HEK293 (cell line): ENCODE data around the gene TYMS.
A peak's percentile ranks its signal among the peaks of the same experiment; 100 is the strongest.

Experiments used
- CTCF ChIA-PET: fragments of 350-600 bp; formaldehyde crosslinking; extraction: SDS; loops from one replicate; lab custom pipeline; 2021; ENCODE audit warnings: antibody characterized with exemption; lab: Yijun Ruan, JAX
- POLR2A ChIA-PET: fragments of 300-600 bp; formaldehyde crosslinking; extraction: SDS; loops from one replicate; lab custom pipeline; 2020; ENCODE audit warnings: antibody characterized with exemption, inconsistent platforms; lab: Yijun Ruan, JAX
- H3K27ac ChIP-seq: fragments of 200-500 bp; sonication (Bioruptor generic); 2 replicates; pipeline ENCODE4 v1.5.1; 2014; ENCODE audit warnings: low read depth, low read length, control low read depth, inconsistent platforms; ENCODE audit errors: extremely low read depth
- H3K36me3 ChIP-seq, 2 experiments: fragments of 200-500 bp in 1 of 2; sonication (Bioruptor generic) in 1 of 2; 1 replicate in 1 of 2; 2 replicates in 1 of 2; pipeline ENCODE4 v1.5.1; 2014 to 2017; ENCODE audit warnings: inconsistent platforms in 2 of 2, low read length in 2 of 2; ENCODE audit not compliant: control insufficient read depth in 2 of 2, insufficient read depth in 1 of 2
- H3K4me1 ChIP-seq: fragments of 200-500 bp; sonication (Bioruptor generic); 2 replicates; pipeline ENCODE4 v1.5.1; 2014; ENCODE audit warnings: mild to moderate bottlenecking, low read length, inconsistent platforms; ENCODE audit not compliant: control insufficient read depth, insufficient read depth
- H3K4me3 ChIP-seq: 2 replicates; pipeline ENCODE4 v1.5.1; 2011; ENCODE audit warnings: low read depth, mild to moderate bottlenecking, control low read depth, low read length, moderate library complexity
- H3K9me3 ChIP-seq: fragments of 200-500 bp; sonication (Bioruptor generic); 2 replicates; pipeline ENCODE4 v1.5.1; 2014; ENCODE audit warnings: low read depth, low read length, inconsistent platforms; ENCODE audit not compliant: control insufficient read depth, insufficient read depth
- HOXA7 ChIP-seq: sonication (generic); formaldehyde crosslinking; IDR thresholded peaks from 2 replicates; pipeline ENCODE4 v1.8.1; 2022; ENCODE audit warnings: missing genetic modification reagents, borderline replicate concordance
- OSR2 ChIP-seq: fragments of 450-650 bp; formaldehyde crosslinking; IDR thresholded peaks from 2 replicates; pipeline ENCODE4 v1.5.1; 2016; ENCODE audit warnings: missing biosample characterization, missing genetic modification characterization
- SCRT1 ChIP-seq: fragments of 450-650 bp; formaldehyde crosslinking; IDR thresholded peaks from 2 replicates; pipeline ENCODE4 v1.5.1; 2016; ENCODE audit warnings: missing biosample characterization, missing genetic modification characterization, borderline replicate concordance
- SP3 ChIP-seq: fragments of 450-650 bp; formaldehyde crosslinking; IDR thresholded peaks from 2 replicates; pipeline ENCODE4 v1.5.1; 2016; ENCODE audit warnings: missing biosample characterization, missing genetic modification characterization
- TCF7L2 ChIP-seq: IDR thresholded peaks from 2 replicates; pipeline ENCODE4 v1.6.1; 2011; ENCODE audit warnings: low read depth, mild to moderate bottlenecking, inconsistent platforms, low read length, moderate library complexity, borderline replicate concordance
- ZNF10 ChIP-seq: fragments of 450-650 bp; formaldehyde crosslinking; IDR thresholded peaks from 2 replicates; pipeline ENCODE4 v1.5.1; 2017; ENCODE audit warnings: missing biosample characterization, missing genetic modification characterization
- ZNF121 ChIP-seq: fragments of 450-650 bp; formaldehyde crosslinking; IDR thresholded peaks from 2 replicates; pipeline ENCODE4 v1.5.1; 2016; ENCODE audit warnings: missing biosample characterization, missing genetic modification characterization
- ZNF132 ChIP-seq: fragments of 450-650 bp; formaldehyde crosslinking; IDR thresholded peaks from 2 replicates; pipeline ENCODE4 v1.5.1; 2017; ENCODE audit warnings: missing biosample characterization, missing genetic modification characterization, borderline replicate concordance
- ZNF311 ChIP-seq: fragments of 450-650 bp; formaldehyde crosslinking; IDR thresholded peaks from 2 replicates; pipeline ENCODE4 v1.5.1; 2017; ENCODE audit warnings: missing biosample characterization, missing genetic modification characterization, borderline replicate concordance
- ZNF366 ChIP-seq: fragments of 450-650 bp; formaldehyde crosslinking; conservative IDR thresholded peaks from 2 replicates; pipeline ENCODE4 v1.5.1; 2016; ENCODE audit warnings: missing biosample characterization, missing genetic modification characterization
- ZNF391 ChIP-seq: fragments of 450-650 bp; formaldehyde crosslinking; IDR thresholded peaks from 2 replicates; pipeline ENCODE4 v1.5.1; 2016; ENCODE audit warnings: low read depth, missing biosample characterization, missing genetic modification characterization, borderline replicate concordance
- ZNF521 ChIP-seq: fragments of 450-650 bp; formaldehyde crosslinking; IDR thresholded peaks from 2 replicates; pipeline ENCODE4 v1.5.1; 2017; ENCODE audit warnings: missing biosample characterization, mild to moderate bottlenecking, missing genetic modification characterization
- ZNF529 ChIP-seq: fragments of 450-650 bp; formaldehyde crosslinking; IDR thresholded peaks from 2 replicates; pipeline ENCODE4 v1.5.1; 2017; ENCODE audit warnings: missing genetic modification characterization, missing biosample characterization; ENCODE audit not compliant: insufficient replicate concordance
- ZNF555 ChIP-seq: fragments of 450-650 bp; formaldehyde crosslinking; conservative IDR thresholded peaks from 2 replicates; pipeline ENCODE4 v1.5.1; 2017; ENCODE audit warnings: missing biosample characterization, mild to moderate bottlenecking, missing genetic modification characterization, inconsistent platforms
- ZNF571 ChIP-seq: fragments of 450-650 bp; formaldehyde crosslinking; IDR thresholded peaks from 2 replicates; pipeline ENCODE4 v1.5.0; 2017; ENCODE audit warnings: missing biosample characterization, missing genetic modification characterization
- ZNF621 ChIP-seq: fragments of 450-650 bp; formaldehyde crosslinking; IDR thresholded peaks from 2 replicates; pipeline ENCODE4 v1.5.1; 2017; ENCODE audit warnings: missing biosample characterization, missing genetic modification characterization
- ZNF623 ChIP-seq: fragments of 450-650 bp; formaldehyde crosslinking; IDR thresholded peaks from 2 replicates; pipeline ENCODE4 v1.5.1; 2016; ENCODE audit warnings: missing biosample characterization, missing genetic modification characterization
- ZNF701 ChIP-seq: fragments of 450-650 bp; formaldehyde crosslinking; IDR thresholded peaks from 2 replicates; pipeline ENCODE4 v1.5.1; 2016; ENCODE audit warnings: missing biosample characterization, missing genetic modification characterization
- TF ChIP-seq, protein P1 (sequence below): fragments of 450-650 bp; IDR thresholded peaks from 2 replicates; pipeline ENCODE4 v1.5.1; 2018; ENCODE audit warnings: missing biosample characterization, missing genetic modification characterization
- TF ChIP-seq, protein P2 (sequence below): fragments of 450-650 bp; formaldehyde crosslinking; IDR thresholded peaks from 2 replicates; pipeline ENCODE4 v1.5.1; 2017; ENCODE audit warnings: missing biosample characterization, missing genetic modification characterization
- TF ChIP-seq, protein P3 (sequence below): IDR thresholded peaks from 2 replicates; pipeline ENCODE4 v1.6.1; 2011; ENCODE audit warnings: mild to moderate bottlenecking, low read depth, low read length, borderline replicate concordance
- TF ChIP-seq, protein P4 (sequence below): fragments of 450-650 bp; formaldehyde crosslinking; IDR thresholded peaks from 2 replicates; pipeline ENCODE4 v1.5.1; 2016; ENCODE audit warnings: missing biosample characterization, missing genetic modification characterization

The TYMS gene

DNA sequence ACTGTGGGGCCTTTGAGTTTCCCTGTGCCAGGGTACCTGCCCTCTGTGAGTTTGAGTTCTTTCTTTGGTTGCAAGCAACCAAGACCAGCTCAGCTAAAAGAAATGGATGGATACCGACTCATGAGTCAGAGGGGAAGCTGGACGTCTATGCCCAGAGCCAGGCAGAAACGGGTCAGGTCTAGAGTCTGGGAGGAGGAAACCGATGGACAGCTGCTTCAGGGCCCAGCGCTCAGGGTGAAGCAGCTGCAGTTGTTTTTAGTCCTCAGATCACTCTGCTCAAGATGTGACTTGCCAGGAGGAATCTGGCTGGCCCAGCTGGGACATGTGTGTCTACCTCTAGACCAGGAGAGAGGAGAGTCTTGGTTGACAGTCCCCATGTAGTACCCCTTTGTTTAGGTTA, 10.1 kb upstream of the TYMS start:
- POLR2A ChIA-PET: no interaction called here
- CTCF ChIA-PET: interaction anchor here (6.2 kb wide), 1 partner anchor 23 kb away, joined by 31 read pairs; no protein-coding TSS in a partner anchor
- H3K4me1 ChIP-seq: peaks cover 6% of the 10 kb centered on the region; the same call in 1 of the 2 replicates
- TF ChIP-seq HOXA7 (no peak), ZNF623 (tag by site-specific recombination) (no peak), ZNF10 (tag by site-specific recombination) (no peak), ZNF121 (tag by site-specific recombination) (no peak)
- H3K9me3 ChIP-seq: no peaks in the 10 kb centered on the region
- H3K27ac ChIP-seq: no peak overlapping the region
- H3K36me3 ChIP-seq: no peaks in the 10 kb centered on the region
- H3K4me3 ChIP-seq: no peak overlapping the region

DNA sequence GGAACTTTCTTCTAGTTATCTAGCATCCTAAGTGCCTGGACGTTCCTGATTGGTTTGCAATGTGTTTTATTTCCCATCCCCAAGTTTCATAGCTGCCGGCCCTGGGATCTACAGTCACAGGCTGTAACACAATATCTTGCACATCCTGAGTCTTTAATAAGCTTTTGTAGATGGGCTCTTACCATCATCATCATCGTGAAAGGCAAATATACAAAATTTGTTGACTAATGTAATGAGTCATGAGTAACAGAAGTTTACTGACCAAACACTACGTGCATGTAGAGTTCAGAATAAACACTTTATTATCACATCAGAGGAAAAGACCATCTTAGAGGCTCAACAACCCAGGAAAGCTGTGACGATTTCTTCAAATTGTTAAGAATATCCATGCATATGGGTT, 8.1 kb upstream of the TYMS start:
- CTCF ChIA-PET: interaction anchor here (0.5 to 2.1 kb wide), 4 partner anchors 25 to 216 kb away, joined by 3 to 11 read pairs (median 4); no protein-coding TSS in a partner anchor
- H3K4me3 ChIP-seq: no peak overlapping the region
- H3K9me3 ChIP-seq: no peaks in the 10 kb centered on the region
- peaks cover 8% of the 10 kb centered on the region; the same call in 1 of the 2 replicates for H3K4me1 ChIP-seq
- no peaks in the 10 kb centered on the region for H3K36me3 ChIP-seq
- POLR2A ChIA-PET: interaction anchor here (1.0 to 1.4 kb wide), 2 partner anchors 9 to 25 kb away, joined by 4 to 6 read pairs; no protein-coding TSS in a partner anchor
- TF ChIP-seq, protein P1, sequence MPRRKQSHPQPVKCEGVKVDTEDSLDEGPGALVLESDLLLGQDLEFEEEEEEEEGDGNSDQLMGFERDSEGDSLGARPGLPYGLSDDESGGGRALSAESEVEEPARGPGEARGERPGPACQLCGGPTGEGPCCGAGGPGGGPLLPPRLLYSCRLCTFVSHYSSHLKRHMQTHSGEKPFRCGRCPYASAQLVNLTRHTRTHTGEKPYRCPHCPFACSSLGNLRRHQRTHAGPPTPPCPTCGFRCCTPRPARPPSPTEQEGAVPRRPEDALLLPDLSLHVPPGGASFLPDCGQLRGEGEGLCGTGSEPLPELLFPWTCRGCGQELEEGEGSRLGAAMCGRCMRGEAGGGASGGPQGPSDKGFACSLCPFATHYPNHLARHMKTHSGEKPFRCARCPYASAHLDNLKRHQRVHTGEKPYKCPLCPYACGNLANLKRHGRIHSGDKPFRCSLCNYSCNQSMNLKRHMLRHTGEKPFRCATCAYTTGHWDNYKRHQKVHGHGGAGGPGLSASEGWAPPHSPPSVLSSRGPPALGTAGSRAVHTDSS (tag by site-specific recombination): peak; percentile 85
- no peak for TF ChIP-seq ZNF571 (tag by site-specific recombination)
- TF ChIP-seq ZNF621 (tag by site-specific recombination): no peak
- H3K27ac ChIP-seq: no peak overlapping the region

DNA sequence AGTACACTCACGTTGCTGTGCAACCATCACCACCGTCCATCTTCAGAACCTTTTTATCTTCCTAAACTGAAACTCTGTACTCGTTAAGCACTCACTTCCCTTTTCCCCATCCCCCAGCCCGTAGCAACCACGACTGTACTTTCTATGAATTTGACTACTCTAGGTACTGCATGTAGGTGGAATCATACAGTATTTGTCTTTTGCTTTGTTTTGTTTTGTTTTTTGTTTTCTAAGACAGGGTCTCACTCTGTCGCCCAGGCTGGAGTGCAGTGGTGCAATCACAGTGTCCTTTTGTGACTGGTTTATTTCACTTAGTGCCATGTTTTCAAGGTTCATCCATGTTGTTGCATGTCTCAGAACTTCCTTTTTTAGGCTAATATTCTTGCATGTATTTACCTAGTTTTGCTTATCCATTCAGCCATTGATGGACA, 7.0 kb upstream of the TYMS start:
- Histone ChIP-seq H3K36me3 (no peaks in the 10 kb centered on the region), H3K27ac (no peak overlapping the region), H3K4me3 (no peak overlapping the region), H3K9me3 (no peaks in the 10 kb centered on the region), H3K4me1 (peaks cover 8% of the 10 kb centered on the region; the same call in 1 of the 2 replicates)
- POLR2A ChIA-PET: no interaction called here
- TF ChIP-seq ZNF366: no peak
- TF ChIP-seq, protein P2, sequence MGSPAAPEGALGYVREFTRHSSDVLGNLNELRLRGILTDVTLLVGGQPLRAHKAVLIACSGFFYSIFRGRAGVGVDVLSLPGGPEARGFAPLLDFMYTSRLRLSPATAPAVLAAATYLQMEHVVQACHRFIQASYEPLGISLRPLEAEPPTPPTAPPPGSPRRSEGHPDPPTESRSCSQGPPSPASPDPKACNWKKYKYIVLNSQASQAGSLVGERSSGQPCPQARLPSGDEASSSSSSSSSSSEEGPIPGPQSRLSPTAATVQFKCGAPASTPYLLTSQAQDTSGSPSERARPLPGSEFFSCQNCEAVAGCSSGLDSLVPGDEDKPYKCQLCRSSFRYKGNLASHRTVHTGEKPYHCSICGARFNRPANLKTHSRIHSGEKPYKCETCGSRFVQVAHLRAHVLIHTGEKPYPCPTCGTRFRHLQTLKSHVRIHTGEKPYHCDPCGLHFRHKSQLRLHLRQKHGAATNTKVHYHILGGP (tag by site-specific recombination): peak; percentile 85
- no peak for TF ChIP-seq ZNF521 (tag by site-specific recombination)
- TF ChIP-seq ZNF132 (tag by site-specific recombination): no peak
- TF ChIP-seq ZNF529 (tag by site-specific recombination): no peak
- no peak for TF ChIP-seq ZNF311 (tag by site-specific recombination)
- peak; percentile 57 for TF ChIP-seq ZNF121 (tag by site-specific recombination)
- no peak for TF ChIP-seq SP3 (tag by site-specific recombination)
- no peak for TF ChIP-seq OSR2 (tag by site-specific recombination)
- CTCF ChIA-PET: interaction anchor here (0.7 to 2.1 kb wide), 3 partner anchors 26 to 357 kb away, joined by 4 to 11 read pairs (median 8); no protein-coding TSS in a partner anchor

DNA sequence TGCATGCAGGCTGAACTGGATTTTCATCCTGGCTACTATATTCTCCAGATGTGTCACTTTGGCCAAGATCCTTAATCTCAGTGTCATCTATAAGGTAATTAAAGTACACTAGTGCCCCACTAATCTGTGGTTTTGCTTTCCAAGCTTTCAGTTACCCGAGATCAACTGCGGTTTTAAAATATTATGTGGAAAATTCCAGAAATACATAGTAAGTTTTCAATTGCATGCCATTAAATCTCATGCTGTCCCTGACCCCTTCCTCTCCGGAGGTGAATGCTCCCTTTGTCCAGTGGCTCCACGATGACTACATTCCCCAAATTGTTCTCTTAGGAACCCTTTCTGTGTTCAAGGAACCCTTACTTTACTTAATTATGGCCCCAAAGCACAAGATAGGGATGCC, 5.3 kb upstream of the TYMS start:
- Histone ChIP-seq H3K27ac (no peak overlapping the region), H3K36me3 (no peaks in the 10 kb centered on the region), H3K9me3 (no peaks in the 10 kb centered on the region), H3K4me3 (no peak overlapping the region), H3K4me1 (peaks cover 8% of the 10 kb centered on the region; the same call in 1 of the 2 replicates)
- ChIA-PET POLR2A (interaction anchor here (0.6 kb wide), 1 partner anchor 15 kb away, joined by 3 read pairs; no protein-coding TSS in a partner anchor), CTCF (interaction anchor here (0.6 to 1.7 kb wide), 2 partner anchors 28 to 189 kb away, joined by 4 to 8 read pairs; no protein-coding TSS in a partner anchor)
- TF ChIP-seq TCF7L2: no peak
- no peak for TF ChIP-seq ZNF701 (tag by site-specific recombination)
- no peak for TF ChIP-seq SCRT1 (tag by site-specific recombination)
- TF ChIP-seq, protein P3, sequence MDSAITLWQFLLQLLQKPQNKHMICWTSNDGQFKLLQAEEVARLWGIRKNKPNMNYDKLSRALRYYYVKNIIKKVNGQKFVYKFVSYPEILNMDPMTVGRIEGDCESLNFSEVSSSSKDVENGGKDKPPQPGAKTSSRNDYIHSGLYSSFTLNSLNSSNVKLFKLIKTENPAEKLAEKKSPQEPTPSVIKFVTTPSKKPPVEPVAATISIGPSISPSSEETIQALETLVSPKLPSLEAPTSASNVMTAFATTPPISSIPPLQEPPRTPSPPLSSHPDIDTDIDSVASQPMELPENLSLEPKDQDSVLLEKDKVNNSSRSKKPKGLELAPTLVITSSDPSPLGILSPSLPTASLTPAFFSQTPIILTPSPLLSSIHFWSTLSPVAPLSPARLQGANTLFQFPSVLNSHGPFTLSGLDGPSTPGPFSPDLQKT: no peak
- TF ChIP-seq, protein P4, sequence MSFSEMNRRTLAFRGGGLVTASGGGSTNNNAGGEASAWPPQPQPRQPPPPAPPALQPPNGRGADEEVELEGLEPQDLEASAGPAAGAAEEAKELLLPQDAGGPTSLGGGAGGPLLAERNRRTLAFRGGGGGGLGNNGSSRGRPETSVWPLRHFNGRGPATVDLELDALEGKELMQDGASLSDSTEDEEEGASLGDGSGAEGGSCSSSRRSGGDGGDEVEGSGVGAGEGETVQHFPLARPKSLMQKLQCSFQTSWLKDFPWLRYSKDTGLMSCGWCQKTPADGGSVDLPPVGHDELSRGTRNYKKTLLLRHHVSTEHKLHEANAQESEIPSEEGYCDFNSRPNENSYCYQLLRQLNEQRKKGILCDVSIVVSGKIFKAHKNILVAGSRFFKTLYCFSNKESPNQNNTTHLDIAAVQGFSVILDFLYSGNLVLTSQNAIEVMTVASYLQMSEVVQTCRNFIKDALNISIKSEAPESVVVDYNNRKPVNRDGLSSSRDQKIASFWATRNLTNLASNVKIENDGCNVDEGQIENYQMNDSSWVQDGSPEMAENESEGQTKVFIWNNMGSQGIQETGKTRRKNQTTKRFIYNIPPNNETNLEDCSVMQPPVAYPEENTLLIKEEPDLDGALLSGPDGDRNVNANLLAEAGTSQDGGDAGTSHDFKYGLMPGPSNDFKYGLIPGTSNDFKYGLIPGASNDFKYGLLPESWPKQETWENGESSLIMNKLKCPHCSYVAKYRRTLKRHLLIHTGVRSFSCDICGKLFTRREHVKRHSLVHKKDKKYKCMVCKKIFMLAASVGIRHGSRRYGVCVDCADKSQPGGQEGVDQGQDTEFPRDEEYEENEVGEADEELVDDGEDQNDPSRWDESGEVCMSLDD (tag by site-specific recombination): no peak
- TF ChIP-seq ZNF555 (tag by site-specific recombination): no peak
- no peak for TF ChIP-seq ZNF391
